ENCODE data around the gene ADISSP. TPM values are rescaled to one million over a fixed set of nuclear protein-coding genes. Genes with fewer than 3 reads are reported as not detected.

ADISSP gene
- total RNA-seq, 4 donors from 2014 or later = 5.9 to 16.4 (median 9.6) TPM

- no peak for ATAC-seq
- H3K36me3 ChIP-seq = no peaks in the 10 kb centered on the region
- H3K27me3 ChIP-seq = no peaks in the 10 kb centered on the region
- in situ Hi-C loops (cut with MboI; ENCODE audit: low sequenced_read_pairs in 4 of 4) = no loop called here
- no peak for DNase-seq
- no peak overlapping the region for H3K27ac ChIP-seq
- H3K4me3 ChIP-seq = no peak overlapping the region
- H3K9me3 ChIP-seq = no peaks in the 10 kb centered on the region
- intact Hi-C loops (cut with DNase I; ENCODE audit: low total_unique reads) = no loop called here
- H3K4me1 ChIP-seq = peaks cover 0 to 5% of the 10 kb centered on the region in 2 donors
- TF ChIP-seq CTCF (IDR thresholded peaks at IDR 0.05 in 4 of 5, conservative IDR thresholded peaks at IDR 0.05 in 1 of 5) = no peak
- TF ChIP-seq POLR2A (IDR thresholded peaks at IDR 0.05) = no peak
Measured at GRCh38 chr20:3800256-3800877, 32.8 kb upstream of the ADISSP start.

- no peak for DNase-seq
- Histone ChIP-seq H3K4me3 (no peak overlapping the region), H3K36me3 (no peaks in the 10 kb centered on the region), H3K27me3 (no peaks in the 10 kb centered on the region), H3K9me3 (no peaks in the 10 kb centered on the region), H3K27ac (peak overlapping the region in 1 of 4 donors; percentile 48), H3K4me1 (peaks cover 0 to 5% of the 10 kb centered on the region in 2 donors)
- no peak for ATAC-seq
- in situ Hi-C loops (cut with MboI; ENCODE audit: low sequenced_read_pairs in 4 of 4) = no loop called here
- intact Hi-C loops (cut with DNase I; ENCODE audit: low total_unique reads) = no loop called here
- no peak for TF ChIP-seq POLR2A (IDR thresholded peaks at IDR 0.05)
- TF ChIP-seq CTCF (IDR thresholded peaks at IDR 0.05 in 4 of 5, conservative IDR thresholded peaks at IDR 0.05 in 1 of 5) = no peak
Measured at GRCh38 chr20:3798908-3799248, 31.3 kb upstream of the ADISSP start.

DNA sequence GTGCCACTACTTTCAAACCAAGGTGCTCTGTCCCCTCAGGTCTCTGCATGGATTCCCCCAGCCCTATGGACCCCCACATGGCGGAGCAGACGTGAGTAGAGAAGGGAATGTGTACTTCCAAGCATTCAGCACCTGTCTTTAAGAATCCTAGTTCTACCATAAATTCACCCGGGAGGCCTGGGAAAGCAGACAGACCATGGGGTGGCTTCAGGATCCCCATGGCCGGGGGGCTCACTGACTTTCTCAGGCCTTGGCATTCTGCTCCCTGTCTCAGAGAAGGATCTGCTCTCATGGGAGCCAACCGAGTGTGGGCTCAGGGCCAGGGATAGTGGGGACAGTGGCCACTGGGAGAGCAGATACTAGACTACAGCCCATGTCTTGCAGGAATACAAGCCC is 30.8 kb upstream of the ADISSP start:
- Histone ChIP-seq H3K4me3 (no peak overlapping the region), H3K36me3 (no peaks in the 10 kb centered on the region), H3K4me1 (peaks cover 0 to 5% of the 10 kb centered on the region in 2 donors), H3K27ac (peak overlapping the region in 1 of 4 donors; percentile 48), H3K27me3 (no peaks in the 10 kb centered on the region), H3K9me3 (no peaks in the 10 kb centered on the region)
- DNase-seq (no peak), ATAC-seq (no peak)
- in situ Hi-C loops (cut with MboI; ENCODE audit: low sequenced_read_pairs in 4 of 4) (no loop called here), intact Hi-C loops (cut with DNase I; ENCODE audit: low total_unique reads) (no loop called here)
- TF ChIP-seq CTCF (IDR thresholded peaks at IDR 0.05 in 4 of 5, conservative IDR thresholded peaks at IDR 0.05 in 1 of 5) (no peak), POLR2A (IDR thresholded peaks at IDR 0.05) (no peak)

DNA sequence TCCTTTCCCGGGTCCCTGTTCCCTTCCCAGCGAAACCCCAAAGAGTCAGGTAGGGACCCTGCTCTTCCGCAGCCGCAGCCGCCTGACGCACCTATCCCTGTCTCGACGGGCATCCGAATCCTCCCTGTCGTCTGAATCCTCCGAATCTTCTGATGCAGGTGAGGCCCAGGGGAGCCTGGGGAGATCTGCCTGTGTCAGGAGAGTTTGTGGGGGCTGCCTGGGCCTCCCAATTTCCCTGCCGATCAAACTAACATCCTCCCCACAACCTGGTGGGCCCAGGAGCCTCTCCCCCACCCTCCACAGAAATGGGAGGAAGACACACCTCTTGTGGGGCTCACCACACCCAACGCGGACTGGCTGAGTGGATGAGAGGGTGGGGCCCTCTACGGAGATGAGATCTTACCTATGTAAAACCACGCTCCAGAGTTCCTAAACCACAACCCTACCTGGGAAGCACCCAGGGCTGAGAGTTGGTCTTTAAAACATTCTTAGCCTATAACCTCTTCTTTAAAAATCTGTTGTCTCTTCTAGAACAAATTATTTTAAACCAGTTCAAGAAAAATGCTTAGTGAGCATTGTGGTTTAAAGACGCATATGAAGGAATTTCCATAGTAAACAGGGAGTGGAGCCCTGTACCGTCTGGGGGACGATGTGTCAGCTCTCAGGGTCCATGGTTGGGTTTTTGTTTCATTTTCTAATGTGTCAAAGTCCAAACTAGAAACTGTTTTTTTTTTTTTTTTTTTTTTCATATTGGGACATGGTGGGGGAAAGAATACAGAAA is 30.2 kb upstream of the ADISSP start:
- DNase-seq (no peak), ATAC-seq (no peak)
- Histone ChIP-seq H3K9me3 (no peaks in the 10 kb centered on the region), H3K27ac (peak overlapping the region in 3 of 4 donors; percentile 13 to 48 (median 24)), H3K4me3 (peak overlapping the region in 1 of 4 donors; percentile 0), H3K27me3 (no peaks in the 10 kb centered on the region), H3K36me3 (no peaks in the 10 kb centered on the region), H3K4me1 (peaks cover 0 to 5% of the 10 kb centered on the region in 2 donors)
- intact Hi-C loops (cut with DNase I; ENCODE audit: low total_unique reads) (no loop called here), in situ Hi-C loops (cut with MboI; ENCODE audit: low sequenced_read_pairs in 4 of 4) (no loop called here)
- TF ChIP-seq POLR2A (IDR thresholded peaks at IDR 0.05) (no peak), CTCF (IDR thresholded peaks at IDR 0.05 in 4 of 5, conservative IDR thresholded peaks at IDR 0.05 in 1 of 5) (no peak)
